Loucy (cell line): ENCODE measurements around the gene APAF1.
A peak's percentile ranks its signal among the peaks of the same experiment; 100 is the strongest.

Experiments
- CTCF ChIP-seq: fragments of 200-600 bp; sonication (generic); conservative IDR thresholded peaks from 2 replicates; pipeline ENCODE4 v1.5.1; 2014; ENCODE audit warnings: mild to moderate bottlenecking, antibody characterized with exemption, low read length
- EZH2phosphoT487 ChIP-seq: fragments of 200-600 bp; IDR thresholded peaks from 2 replicates; pipeline ENCODE4 v1.6.1; 2018; ENCODE audit warnings: antibody characterized with exemption, mild to moderate bottlenecking, moderate library complexity, borderline replicate concordance

GRCh38 chr12:98743362-98743953, 98.4 kb downstream of the APAF1 start:
- TF ChIP-seq CTCF (peak; percentile 79), EZH2phosphoT487 (no peak)
